Mucosa of stomach (tissue), 1 donor: Measurements from ENCODE around the gene FASN.
A peak's percentile ranks its signal among the peaks of the same experiment; 100 is the strongest.

Experiments
- H3K27me3 ChIP-seq: one replicate; pipeline ENCODE4 v1.7.0; 2013; ENCODE audit warnings: mild to moderate bottlenecking, low read length; ENCODE audit not compliant: control insufficient read depth, insufficient read depth
- H3K36me3 ChIP-seq: one replicate; pipeline ENCODE4 v1.7.0; 2013; ENCODE audit warnings: low read length; ENCODE audit not compliant: control insufficient read depth, insufficient read depth
- H3K4me1 ChIP-seq: one replicate; pipeline ENCODE4 v1.7.0; 2013; ENCODE audit warnings: mild to moderate bottlenecking, low read length; ENCODE audit not compliant: control insufficient read depth, insufficient read depth
- H3K4me3 ChIP-seq: one replicate; pipeline ENCODE4 v1.7.0; 2013; ENCODE audit warnings: low read length
- H3K9ac ChIP-seq: one replicate; pipeline ENCODE4 v1.7.0; 2013; ENCODE audit warnings: mild to moderate bottlenecking, low read length, moderate library complexity
- H3K9me3 ChIP-seq: one replicate; pipeline ENCODE4 v1.7.0; 2013; ENCODE audit warnings: mild to moderate bottlenecking, low read length, moderate library complexity; ENCODE audit not compliant: control insufficient read depth
- donor health status: Pancreatic carcinoma.

FASN gene

DNA sequence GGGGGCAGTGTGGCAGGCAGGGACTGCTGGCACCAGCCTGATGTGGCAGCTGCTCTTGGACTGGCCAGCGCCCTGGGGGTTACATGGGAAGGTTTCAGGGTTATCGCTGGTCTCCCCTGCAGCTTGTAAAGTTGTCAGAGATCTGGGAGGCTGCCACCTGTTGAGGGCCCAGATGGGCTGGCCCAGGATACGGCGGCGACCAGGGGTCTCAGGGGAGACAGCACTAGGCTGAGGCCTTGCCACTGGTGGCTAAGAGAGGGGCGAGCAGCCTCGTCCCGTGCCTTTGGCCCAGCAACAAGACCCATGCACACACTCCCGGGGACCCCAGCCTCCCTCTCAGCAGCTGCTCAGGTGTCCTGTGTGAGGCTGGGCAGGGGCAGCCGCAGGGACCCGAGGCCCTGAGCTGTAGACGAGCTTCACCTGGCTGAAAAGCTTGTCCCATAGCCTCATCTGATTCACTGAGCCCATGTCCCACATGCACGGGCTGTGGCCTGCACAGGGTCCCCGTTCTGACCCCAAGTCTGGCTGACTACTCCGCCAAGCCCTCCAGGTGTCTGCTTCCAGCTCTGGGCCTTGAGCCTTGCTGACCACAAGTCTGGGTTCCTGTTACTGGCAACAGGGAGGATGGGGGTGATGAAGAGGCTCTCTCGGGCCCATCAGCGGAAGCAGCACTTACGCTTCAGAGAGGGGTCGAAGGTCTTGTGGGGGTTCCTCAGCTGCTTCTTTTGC, 38.6 kb downstream of the FASN start:
- Histone ChIP-seq H3K4me3 (no peak overlapping the region), H3K9me3 (no peaks in the 10 kb centered on the region), H3K4me1 (peaks cover 10% of the 10 kb centered on the region), H3K9ac (no peak overlapping the region), H3K27me3 (no peaks in the 10 kb centered on the region), H3K36me3 (peaks cover 7% of the 10 kb centered on the region)

DNA sequence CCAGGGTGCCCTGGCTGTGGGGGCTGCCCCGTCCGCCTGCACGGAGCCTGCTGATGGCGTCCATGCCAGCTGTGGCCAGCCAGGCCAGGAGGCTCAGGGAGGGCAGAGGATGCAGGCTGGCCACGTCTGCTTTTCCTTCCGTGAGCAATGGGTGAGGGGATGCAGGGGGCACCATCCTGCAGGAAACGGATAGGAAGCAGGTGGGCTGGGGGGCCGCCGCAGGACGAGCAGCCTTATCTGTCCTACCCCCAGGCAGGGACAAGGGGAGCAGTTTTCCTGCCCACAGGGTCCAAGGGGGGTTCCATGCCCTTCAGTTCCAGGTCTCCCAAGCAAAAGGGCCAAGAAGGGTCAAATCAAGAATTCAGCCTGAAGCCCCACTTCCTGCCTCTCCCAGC, 39.2 kb downstream of the FASN start:
- no peak overlapping the region for H3K9ac ChIP-seq
- peaks cover 7% of the 10 kb centered on the region for H3K36me3 ChIP-seq
- H3K27me3 ChIP-seq, result no peaks in the 10 kb centered on the region
- no peaks in the 10 kb centered on the region for H3K9me3 ChIP-seq
- no peak overlapping the region for H3K4me3 ChIP-seq
- peaks cover 4% of the 10 kb centered on the region for H3K4me1 ChIP-seq

GRCh38 chr17:82058230-82058854, 39.7 kb downstream of the FASN start:
- peaks cover 7% of the 10 kb centered on the region for H3K36me3 ChIP-seq
- H3K9ac ChIP-seq, result no peak overlapping the region
- H3K4me1 ChIP-seq, result peaks cover 2% of the 10 kb centered on the region
- H3K4me3 ChIP-seq, result no peak overlapping the region
- H3K27me3 ChIP-seq, result no peaks in the 10 kb centered on the region
- no peaks in the 10 kb centered on the region for H3K9me3 ChIP-seq

- H3K4me3 ChIP-seq, result no peak overlapping the region
- peaks cover 13% of the 10 kb centered on the region for H3K4me1 ChIP-seq
- H3K9ac ChIP-seq, result no peak overlapping the region
- no peaks in the 10 kb centered on the region for H3K9me3 ChIP-seq
- H3K27me3 ChIP-seq, result no peaks in the 10 kb centered on the region
- H3K36me3 ChIP-seq, result peaks cover 7% of the 10 kb centered on the region
Measured at GRCh38 chr17:82056729-82057621, 41.1 kb downstream of the FASN start.

DNA sequence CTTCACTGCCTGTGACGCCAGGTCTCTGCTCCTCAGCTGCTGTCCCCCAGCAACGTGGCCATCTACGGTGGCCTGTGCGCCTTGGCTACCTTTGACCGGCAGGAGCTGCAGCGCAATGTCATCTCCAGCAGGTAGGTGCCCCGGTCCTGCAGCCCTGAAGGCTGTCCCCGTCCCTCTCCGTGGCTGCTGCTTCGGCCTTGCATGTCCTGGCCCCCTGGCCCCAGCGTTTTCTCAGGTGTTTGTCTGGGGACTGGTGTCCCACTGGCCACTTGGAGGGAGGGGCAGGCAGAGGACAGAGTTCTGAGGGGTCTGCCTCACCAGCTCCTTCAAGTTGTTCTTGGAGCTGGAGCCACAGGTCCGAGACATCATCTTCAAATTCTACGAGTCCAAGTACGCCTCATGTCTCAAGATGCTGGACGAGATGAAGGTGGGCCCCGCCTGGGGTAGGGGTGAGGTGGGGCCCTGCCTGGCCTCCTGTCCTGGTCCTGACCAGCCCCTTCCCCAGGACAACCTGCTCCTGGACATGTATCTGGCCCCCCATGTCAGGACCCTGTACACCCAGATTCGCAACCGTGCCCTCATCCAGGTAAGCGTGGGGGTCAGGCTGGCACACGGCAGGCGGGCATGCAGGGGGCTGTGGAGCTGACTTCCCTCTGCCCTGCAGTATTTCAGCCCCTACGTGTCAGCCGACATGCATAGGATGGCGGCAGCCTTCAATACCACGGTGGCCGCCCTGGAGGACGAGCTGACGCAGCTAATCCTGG, 41.9 kb downstream of the FASN start:
- Histone ChIP-seq H3K27me3 (no peaks in the 10 kb centered on the region), H3K4me3 (no peak overlapping the region), H3K9ac (no peak overlapping the region), H3K4me1 (peaks cover 13% of the 10 kb centered on the region), H3K36me3 (peaks cover 7% of the 10 kb centered on the region), H3K9me3 (no peaks in the 10 kb centered on the region)

DNA sequence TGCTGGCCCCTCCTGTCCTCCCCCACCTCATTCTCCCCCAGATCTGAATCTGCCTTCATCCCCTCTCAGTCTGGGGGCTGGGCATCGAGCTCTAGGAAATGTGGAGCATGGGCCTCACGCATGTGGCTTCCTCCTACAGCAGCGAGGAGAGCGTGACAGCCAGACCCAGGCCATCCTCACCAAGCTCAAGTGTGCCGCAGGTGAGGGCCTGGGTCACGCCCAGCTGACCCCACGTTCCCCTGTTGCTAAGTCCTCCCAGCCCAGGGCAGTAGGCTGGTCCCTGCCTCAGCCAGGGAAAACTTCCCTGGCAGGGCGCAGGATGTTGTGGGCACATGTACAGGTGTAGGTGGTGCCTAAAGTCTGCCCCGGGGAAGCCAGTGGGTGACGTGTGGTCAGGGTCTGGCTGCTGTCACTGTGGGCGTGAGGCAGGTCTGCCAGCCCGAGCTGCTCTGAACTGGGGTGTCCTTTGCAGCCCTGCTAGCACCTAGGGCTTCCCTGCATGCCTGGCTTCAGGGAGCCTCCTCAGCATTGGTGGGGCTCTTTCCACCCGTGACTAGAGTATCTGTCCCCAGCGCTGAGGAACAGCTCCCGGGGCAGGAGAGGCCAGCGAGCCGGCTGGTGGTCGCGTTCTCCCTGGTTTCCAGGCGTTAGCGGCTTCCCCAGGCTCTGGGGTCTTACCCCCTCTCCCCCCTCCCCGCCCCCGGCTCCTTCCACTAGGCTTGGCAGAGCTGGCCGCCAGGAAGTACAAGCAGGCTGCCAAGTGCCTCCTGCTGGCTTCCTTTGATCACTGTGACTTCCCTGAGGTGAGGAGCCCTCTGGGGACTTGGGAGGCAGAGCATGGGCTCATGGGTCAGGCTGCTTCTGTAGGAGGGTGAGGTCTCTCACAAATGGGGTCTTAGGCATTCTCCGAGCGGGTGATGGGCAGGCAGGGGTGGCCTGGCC, 42.7 kb downstream of the FASN start:
- H3K9me3 ChIP-seq, result no peaks in the 10 kb centered on the region
- no peaks in the 10 kb centered on the region for H3K27me3 ChIP-seq
- H3K36me3 ChIP-seq, result peaks cover 7% of the 10 kb centered on the region
- H3K9ac ChIP-seq, result no peak overlapping the region
- H3K4me1 ChIP-seq, result peaks cover 20% of the 10 kb centered on the region
- no peak overlapping the region for H3K4me3 ChIP-seq

- Histone ChIP-seq H3K36me3 (peaks cover 7% of the 10 kb centered on the region), H3K27me3 (no peaks in the 10 kb centered on the region)
Measured at GRCh38 chr17:82054351-82055022, 43.5 kb downstream of the FASN start.

GRCh38 chr17:82053556-82054263, 44.3 kb downstream of the FASN start:
- Histone ChIP-seq H3K9ac (no peak overlapping the region), H3K4me3 (no peak overlapping the region), H3K27me3 (no peaks in the 10 kb centered on the region), H3K9me3 (no peaks in the 10 kb centered on the region), H3K36me3 (peaks cover 7% of the 10 kb centered on the region), H3K4me1 (peaks cover 23% of the 10 kb centered on the region)

More at GRCh38 chr17:82054351-82055022, 43.5 kb downstream of the FASN start:
- Histone ChIP-seq H3K9me3 (no peaks in the 10 kb centered on the region), H3K4me3 (no peak overlapping the region), H3K9ac (no peak overlapping the region), H3K4me1 (peaks cover 23% of the 10 kb centered on the region)

- Histone ChIP-seq H3K4me3 (peak overlapping the region; percentile 50), H3K4me1 (peaks cover 23% of the 10 kb centered on the region), H3K36me3 (peaks cover 7% of the 10 kb centered on the region), H3K9me3 (no peaks in the 10 kb centered on the region), H3K27me3 (no peaks in the 10 kb centered on the region), H3K9ac (peak overlapping the region; percentile 74)
Measured at GRCh38 chr17:82053130-82053529, 44.9 kb downstream of the FASN start.

- Histone ChIP-seq H3K4me1 (peaks cover 23% of the 10 kb centered on the region), H3K4me3 (peak overlapping the region; percentile 50), H3K9ac (peak overlapping the region; percentile 74), H3K36me3 (peaks cover 7% of the 10 kb centered on the region), H3K27me3 (no peaks in the 10 kb centered on the region), H3K9me3 (no peaks in the 10 kb centered on the region)
Measured at GRCh38 chr17:82052638-82053059, 45.4 kb downstream of the FASN start.
